HK-2 (cell line): ENCODE measurements around the gene PCSK6.
"Not testable (repeated sequence)": the region's sequence is repeated elsewhere in the genome, so short reads cannot be mapped to it uniquely, and the experiment has no call there.

Experiments
- DNase-seq: peaks from one replicate; pipeline ENCODE4 v3.0.0-alpha.2; 2018; ENCODE audit not compliant: unreplicated experiment

Gene PCSK6

GRCh38 chr15:101482526-101483371 lies 6.8 kb downstream of the PCSK6 start:
- DNase-seq = no peak

GRCh38 chr15:101481917-101482525 lies 7.5 kb downstream of the PCSK6 start:
- DNase-seq = no peak

GRCh38 chr15:101481381-101481705 lies 8.2 kb downstream of the PCSK6 start:
- DNase-seq = no peak

DNA sequence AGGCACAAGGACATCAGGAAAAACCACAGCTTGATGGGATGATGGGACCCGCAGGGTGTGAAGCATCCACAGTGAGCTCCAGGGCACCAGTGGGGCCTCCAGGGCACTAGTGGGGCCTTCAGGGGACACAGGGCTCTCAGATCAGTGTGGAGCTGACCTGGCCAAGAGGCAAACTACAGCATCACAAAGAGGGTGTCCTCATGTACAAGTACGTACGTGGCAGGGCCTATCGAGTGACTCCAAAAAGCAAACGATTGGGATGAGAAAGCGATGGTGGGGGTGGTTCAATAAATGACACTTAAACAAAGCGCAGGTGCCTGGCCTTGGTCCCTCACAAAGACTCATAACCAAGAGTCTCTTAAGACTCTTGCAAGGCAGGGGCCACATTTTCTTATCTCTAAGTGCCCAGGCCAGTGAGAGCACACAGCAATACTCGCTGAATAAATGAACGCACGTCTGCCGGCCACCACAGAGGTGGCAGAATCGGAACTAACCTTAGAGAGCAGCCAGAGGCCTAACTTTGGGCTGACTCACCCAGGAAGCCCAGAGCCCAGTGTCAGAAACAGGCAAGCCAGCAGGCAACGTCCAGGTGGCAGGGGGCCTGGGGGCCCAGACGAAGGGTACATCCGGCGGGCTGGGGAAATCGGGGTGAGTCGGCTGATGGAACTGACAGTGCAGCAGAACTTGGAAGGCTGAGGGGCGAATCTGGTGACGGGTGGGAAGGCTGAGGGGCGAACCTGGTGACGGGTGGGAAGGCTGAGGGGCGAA lies 8.7 kb downstream of the PCSK6 start:
- no peak for DNase-seq

DNA sequence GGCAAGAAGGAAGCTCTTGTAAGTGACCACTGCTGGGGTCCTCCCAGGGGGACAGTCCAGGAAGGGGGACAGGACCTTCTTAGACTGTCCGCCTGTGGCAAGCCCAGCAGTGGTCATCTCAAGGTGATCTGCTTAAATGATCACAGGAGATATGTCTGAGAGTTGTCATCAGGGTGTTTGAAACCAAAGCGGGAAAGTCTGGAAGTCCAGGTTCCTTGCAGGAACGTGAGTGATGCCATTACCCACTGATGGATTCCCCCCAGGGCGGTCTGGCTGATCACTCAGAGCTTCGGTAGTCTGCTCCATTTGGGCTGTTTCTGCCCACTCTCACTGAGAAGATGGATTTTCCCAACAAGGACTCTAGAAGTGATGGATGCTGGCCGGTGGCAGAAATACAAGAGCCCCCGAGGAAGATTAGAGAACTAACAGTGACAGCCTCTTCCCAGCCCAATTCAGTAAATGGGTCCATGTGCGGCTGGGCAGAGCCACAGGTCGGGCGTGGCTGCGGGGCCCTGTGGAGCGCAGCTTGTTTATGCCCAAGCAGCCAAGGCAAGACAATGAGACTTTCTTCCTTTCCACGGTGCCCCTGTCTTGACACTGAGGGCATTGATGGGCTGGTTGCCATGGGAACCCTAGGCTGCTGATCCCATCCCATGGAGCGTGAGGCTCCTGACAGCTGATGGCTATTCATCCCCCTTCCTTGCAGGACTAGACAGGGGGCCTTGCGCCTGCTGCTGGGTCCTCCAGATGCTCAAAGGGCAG lies 9.5 kb downstream of the PCSK6 start:
- no peak for DNase-seq

DNA sequence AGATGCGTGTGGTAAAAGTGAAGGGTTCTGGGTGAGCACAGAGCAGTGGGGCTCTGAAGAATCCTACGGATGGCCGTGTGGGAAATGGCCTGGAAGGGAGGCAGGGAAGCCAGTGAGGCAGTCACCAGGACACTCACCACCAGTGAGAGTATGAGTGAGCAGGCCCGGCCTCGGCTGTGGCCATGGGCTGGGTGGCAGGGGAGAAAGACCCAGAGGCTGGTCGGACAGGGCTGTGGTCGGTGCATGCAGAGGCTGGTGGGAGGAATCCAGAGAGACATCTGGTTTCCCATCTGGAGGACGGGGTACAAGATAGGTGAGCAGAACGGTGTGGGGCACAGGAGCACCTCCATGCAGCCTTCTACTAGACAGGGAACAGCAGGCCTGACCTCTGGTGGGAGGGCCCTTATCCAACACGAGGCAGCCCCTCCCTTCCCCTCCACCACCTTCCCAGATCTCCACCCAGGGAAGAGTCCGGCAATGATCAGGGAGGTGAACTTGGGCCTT lies 10.1 kb downstream of the PCSK6 start:
- DNase-seq = no peak

DNA sequence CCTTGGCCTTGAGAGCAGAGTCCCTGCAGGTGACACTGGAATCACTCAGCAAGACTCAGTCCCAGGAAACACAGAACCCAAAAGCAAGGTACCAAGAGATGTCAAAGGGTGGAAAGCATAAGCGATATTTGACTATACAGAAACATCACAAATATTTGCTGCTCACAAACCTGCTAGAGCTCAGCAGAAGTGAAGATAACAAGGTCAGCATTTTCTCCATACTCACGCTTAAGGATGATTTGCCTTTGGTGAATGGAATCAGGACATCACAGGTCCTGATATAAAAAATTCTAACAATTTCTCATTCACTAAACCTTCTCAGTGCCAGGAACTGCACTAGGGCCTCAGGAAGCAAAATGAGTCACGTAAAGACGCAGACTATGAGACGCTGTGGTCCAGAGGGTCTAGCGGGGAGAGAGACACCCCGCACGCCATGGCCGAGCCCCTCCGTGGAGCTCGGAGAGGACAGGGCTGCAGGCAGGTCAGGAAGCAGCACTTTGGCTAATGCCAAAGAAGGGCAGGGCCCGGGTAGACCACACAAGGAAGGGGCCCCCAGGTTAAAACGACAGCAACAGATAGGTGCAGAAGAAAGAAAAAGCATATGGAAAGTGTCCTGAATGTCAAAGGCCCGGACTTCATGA lies 10.7 kb downstream of the PCSK6 start:
- DNase-seq = no peak

DNA sequence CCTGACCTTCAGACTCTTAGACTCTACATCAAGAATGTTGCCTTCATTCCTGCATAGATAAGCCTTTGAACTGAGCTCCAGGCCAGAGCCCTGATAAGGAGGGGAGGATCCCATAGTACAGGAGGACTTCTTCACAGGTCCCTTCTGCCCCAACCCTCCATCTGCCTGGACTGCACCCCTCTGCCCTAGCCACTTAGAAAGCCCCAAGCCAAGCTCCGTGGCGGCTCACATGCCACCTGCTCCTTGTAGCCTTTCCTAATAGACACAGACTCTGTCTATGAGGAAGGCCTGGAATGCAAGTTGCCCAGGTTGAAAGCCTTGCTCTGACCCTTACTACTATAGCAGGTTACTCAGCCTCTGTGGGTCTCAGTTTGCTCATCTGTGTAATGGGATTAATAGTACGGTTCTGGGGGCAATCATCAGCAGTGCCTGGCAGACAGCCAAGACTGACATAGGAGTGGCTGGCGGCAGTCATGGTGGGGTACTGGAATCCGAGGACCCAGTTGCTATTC lies 11.6 kb downstream of the PCSK6 start:
- no peak for DNase-seq

GRCh38 chr15:101476756-101477155 lies 12.8 kb downstream of the PCSK6 start:
- no peak for DNase-seq

DNA sequence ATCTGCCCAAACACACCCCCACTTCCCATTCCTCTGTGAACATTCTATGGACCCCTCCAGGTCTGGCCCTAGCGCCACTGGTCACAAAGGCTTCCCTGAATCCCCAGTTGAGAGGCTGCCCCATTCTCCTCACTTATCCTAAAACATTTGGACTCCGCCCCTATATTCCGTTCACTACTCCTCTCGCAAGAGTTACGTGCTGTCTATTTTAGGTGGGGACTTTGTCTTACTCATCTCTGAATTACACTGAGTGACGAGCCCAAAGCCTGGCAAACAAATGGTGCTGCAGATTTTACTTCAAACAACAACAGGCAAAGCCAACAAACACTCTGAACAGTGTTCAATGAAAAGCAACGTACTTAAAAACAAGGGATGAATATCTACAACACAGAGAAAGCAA lies 14.5 kb downstream of the PCSK6 start:
- no peak for DNase-seq

- no peak for DNase-seq
These were observed 15.3 kb downstream of the PCSK6 start for GRCh38 chr15:101474233-101474632.

- no peak for DNase-seq
These were observed 17.5 kb downstream of the PCSK6 start for GRCh38 chr15:101472033-101472432.

GRCh38 chr15:101470548-101471239 lies 18.8 kb downstream of the PCSK6 start:
- DNase-seq = no peak

DNA sequence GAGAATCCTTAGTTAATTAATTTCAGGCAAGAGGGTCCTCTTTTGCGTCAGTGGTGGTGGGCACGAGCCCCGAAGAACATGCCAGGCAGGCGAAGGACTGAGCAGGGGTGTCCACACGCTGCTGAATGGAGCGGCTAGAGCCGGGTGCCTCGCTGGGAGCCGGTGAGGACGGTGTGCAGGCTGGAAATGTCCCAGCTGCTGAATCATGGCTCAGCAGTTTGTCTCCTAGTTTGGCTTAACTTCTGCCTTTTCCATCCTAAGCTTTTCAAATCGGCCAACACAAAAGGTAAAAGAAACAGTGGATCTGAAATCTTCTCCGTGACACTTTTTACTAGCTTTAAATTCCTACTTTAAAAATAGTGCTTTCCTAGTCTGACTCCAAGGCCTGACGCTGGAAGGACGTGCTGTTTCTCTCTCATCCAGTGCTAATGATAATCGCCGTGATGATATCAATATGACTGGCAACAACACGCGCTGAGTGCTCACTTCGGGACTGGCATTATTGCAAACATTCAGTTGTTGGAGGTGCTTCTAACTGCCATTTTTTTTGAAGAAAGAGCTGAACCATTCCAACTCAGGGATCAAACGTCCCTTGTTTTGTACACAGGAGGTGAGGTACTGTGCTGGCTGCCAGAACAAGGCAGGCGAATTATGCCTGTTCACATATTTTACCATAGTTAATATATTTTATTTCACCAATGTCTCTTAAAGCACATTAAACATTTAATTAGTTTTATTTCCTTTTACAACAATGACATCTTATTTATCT lies 19.8 kb downstream of the PCSK6 start:
- DNase-seq = no peak

DNA sequence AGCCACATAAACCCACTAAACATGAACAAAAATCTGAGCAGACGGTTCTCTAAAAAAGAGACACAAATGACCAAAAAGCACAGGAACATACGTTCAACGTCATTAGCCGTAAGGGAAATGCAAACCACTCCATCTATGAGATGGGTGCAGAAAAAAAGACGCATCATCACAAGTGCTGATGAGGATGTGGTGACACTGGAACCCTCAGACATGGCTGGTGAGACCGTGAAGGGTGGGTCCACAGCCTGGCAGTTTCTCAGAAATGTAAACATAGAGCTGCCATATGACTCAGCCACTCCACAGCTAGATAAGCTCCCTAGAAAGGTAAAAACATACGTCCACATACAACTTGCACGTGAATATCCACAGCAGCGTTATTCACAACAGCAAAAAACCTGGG lies 23.3 kb downstream of the PCSK6 start:
- no peak for DNase-seq

DNA sequence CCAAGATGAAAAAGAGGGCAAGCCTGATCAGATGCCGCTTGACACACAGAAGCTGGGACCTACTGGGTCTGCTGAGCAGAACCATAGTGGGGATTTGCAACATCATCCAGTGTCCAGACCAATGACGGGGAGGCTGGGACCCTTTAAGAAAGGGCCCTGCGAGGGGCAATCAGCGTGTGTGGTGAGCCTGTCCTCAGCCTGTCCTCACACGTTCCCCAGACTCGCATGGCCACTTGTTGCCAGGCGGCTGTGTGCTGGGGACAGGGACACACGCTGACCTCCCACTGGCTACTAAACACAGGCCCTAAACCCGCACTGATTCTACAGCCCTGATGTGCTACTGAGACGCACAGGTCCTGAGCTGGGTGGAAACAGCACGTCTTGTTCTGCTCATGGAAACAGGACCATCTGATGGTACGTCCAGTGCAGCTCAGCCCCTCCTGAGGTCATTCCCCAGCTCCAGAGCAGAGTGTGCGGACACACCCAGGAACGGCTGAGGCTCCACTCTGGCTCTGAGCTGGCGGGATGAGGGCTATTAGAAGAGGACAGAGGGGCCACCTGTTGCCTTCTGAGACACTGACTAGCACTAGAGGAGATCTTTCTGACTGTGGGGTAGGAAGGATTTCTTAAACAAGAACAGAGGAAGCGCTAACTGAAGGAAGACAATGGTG lies 24.4 kb downstream of the PCSK6 start:
- DNase-seq = no peak

DNA sequence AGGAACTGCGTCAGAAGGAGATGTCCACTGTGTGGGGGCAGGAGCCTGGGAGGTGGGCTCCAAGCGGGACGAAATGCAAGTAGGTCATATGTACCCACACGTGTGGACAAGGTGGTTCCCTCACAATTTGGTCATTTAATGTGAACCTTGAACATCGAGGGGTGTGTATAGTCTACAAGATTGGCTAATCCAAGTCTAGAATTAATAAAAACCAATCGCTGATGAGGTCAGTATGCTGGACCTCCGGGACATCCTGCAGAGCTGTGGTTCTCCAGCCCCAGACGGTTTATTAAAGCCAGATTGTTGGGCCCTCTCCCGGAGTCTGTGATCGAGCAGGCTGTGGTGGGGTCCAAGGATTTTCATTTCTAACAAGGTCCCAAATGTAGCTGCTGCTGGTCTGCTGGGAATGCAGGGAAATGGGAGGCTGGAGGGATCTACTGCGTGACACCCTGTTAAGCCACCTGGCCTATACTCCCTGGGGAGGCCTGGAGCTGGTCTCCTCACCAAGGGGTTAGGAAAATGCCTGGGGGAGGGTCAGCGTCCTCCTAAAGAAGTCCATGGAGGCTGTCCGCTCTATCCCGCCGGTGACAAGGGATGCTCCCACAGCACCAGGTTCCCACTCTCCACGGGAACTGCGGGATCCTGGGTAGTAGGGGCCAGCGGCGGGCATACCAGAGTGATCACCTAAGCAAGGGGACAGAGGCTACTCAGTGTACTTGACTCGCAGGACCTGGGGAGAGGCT lies 25.1 kb downstream of the PCSK6 start:
- DNase-seq = no peak

GRCh38 chr15:101463696-101464095 lies 25.8 kb downstream of the PCSK6 start:
- DNase-seq = not testable (repeated sequence)

DNA sequence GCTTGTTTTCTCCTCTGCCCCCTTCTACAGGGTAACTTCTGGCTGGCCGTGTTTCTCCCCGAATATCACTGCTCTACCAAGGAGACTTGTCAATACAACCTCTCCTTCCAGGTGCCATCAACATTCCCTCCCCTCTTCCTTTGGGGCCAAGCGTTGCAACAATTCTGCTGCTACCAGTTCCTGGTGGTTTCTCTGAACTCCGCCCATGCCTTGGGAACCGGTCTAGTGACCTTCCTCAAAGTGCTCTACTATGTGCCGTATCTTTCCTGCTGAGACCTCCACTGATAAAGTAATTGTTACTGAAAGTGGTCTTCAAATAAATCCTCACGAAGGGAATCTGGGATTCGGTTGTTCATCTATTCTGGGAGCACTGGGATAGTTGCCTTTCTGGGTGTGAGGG lies 26.2 kb downstream of the PCSK6 start:
- no peak for DNase-seq
